ENCODE results near the gene SMARCB1.

DNA sequence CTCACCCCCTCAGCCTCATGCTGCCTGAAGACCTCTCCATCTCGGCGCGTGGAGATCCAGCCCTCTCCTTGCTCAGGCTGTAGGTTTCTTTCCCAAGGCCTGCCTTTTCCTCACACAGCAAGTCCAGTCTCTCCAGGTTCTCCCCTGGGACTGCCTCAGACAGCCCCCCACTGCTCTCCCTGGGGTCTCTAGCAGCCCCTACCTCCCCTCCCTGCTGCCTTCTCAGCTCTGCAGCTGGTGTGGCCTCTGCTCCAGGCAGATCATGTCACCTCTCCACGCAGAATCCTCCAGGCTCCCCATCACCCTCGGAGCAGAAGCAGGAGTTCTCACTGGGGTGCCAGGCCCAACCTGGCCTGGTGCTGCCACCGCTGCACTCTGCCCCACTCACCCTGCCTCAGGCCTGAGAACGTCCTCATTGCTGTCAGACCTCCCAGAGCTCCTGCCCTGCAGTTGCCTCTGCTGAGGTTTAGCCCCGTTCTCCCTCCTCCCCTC lies 15.2 kb downstream of the SMARCB1 start:
- TF ChIP-seq, protein P1, sequence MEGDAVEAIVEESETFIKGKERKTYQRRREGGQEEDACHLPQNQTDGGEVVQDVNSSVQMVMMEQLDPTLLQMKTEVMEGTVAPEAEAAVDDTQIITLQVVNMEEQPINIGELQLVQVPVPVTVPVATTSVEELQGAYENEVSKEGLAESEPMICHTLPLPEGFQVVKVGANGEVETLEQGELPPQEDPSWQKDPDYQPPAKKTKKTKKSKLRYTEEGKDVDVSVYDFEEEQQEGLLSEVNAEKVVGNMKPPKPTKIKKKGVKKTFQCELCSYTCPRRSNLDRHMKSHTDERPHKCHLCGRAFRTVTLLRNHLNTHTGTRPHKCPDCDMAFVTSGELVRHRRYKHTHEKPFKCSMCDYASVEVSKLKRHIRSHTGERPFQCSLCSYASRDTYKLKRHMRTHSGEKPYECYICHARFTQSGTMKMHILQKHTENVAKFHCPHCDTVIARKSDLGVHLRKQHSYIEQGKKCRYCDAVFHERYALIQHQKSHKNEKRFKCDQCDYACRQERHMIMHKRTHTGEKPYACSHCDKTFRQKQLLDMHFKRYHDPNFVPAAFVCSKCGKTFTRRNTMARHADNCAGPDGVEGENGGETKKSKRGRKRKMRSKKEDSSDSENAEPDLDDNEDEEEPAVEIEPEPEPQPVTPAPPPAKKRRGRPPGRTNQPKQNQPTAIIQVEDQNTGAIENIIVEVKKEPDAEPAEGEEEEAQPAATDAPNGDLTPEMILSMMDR (IDR thresholded peaks at IDR 0.05), result no peak
- TF ChIP-seq EZH2 (IDR thresholded peaks at IDR 0.05; ENCODE audit: borderline replicate concordance, insufficient read depth, low read depth, low read length, poor library complexity, severe bottlenecking), result no peak
